ENCODE measurements around the gene NUP153. TPM values are rescaled to one million over a fixed set of nuclear protein-coding genes. Genes with fewer than 3 reads are reported as not detected.
"Not testable (repeated sequence)": the region's sequence is repeated elsewhere in the genome, so short reads cannot be mapped to it uniquely, and the experiment has no call there.

Gene NUP153
- total RNA-seq, 4 donors from 2014 or later: 30.0 to 33.5 (median 33.0) TPM

- DNase-seq (ENCODE audit: low spot score in 2 of 2): no peak
- H3K4me3 ChIP-seq: no peak overlapping the region
- no peaks in the 10 kb centered on the region for H3K4me1 ChIP-seq
- no peaks in the 10 kb centered on the region for H3K9me3 ChIP-seq
- H3K27me3 ChIP-seq: no peaks in the 10 kb centered on the region
- no peaks in the 10 kb centered on the region for H3K36me3 ChIP-seq
- TF ChIP-seq POLR2A (IDR thresholded peaks at IDR 0.05) (no peak), EP300 (IDR thresholded peaks at IDR 0.05) (no peak)
- TF ChIP-seq, protein P1, sequence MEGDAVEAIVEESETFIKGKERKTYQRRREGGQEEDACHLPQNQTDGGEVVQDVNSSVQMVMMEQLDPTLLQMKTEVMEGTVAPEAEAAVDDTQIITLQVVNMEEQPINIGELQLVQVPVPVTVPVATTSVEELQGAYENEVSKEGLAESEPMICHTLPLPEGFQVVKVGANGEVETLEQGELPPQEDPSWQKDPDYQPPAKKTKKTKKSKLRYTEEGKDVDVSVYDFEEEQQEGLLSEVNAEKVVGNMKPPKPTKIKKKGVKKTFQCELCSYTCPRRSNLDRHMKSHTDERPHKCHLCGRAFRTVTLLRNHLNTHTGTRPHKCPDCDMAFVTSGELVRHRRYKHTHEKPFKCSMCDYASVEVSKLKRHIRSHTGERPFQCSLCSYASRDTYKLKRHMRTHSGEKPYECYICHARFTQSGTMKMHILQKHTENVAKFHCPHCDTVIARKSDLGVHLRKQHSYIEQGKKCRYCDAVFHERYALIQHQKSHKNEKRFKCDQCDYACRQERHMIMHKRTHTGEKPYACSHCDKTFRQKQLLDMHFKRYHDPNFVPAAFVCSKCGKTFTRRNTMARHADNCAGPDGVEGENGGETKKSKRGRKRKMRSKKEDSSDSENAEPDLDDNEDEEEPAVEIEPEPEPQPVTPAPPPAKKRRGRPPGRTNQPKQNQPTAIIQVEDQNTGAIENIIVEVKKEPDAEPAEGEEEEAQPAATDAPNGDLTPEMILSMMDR (IDR thresholded peaks at IDR 0.05): no peak
- H3K27ac ChIP-seq: no peak overlapping the region
Measured at GRCh38 chr6:17593246-17593645, 113.5 kb downstream of the NUP153 start.

GRCh38 chr6:17591287-17591686 lies 115.4 kb downstream of the NUP153 start:
- H3K36me3 ChIP-seq: no peaks in the 10 kb centered on the region
- H3K27ac ChIP-seq: no peak overlapping the region
- 74 to 89% methylated on average over 1 of the region's 1 CpG for WGBS, 2 donors
- no peaks in the 10 kb centered on the region for H3K4me1 ChIP-seq
- DNase-seq (ENCODE audit: low spot score in 2 of 2): no peak
- H3K9me3 ChIP-seq: no peaks in the 10 kb centered on the region
- no peaks in the 10 kb centered on the region for H3K27me3 ChIP-seq
- no peak overlapping the region for H3K4me3 ChIP-seq
- TF ChIP-seq, protein P1 (IDR thresholded peaks at IDR 0.05): no peak
- TF ChIP-seq EP300 (IDR thresholded peaks at IDR 0.05) (no peak), POLR2A (IDR thresholded peaks at IDR 0.05) (no peak)

GRCh38 chr6:17589406-17590096 lies 117.2 kb downstream of the NUP153 start:
- no peaks in the 10 kb centered on the region for H3K27me3 ChIP-seq
- no peak overlapping the region for H3K27ac ChIP-seq
- no peaks in the 10 kb centered on the region for H3K36me3 ChIP-seq
- no peaks in the 10 kb centered on the region for H3K9me3 ChIP-seq
- H3K4me1 ChIP-seq: peaks cover 0 to 2% (median 0%) of the 10 kb centered on the region in 4 donors
- no peak for DNase-seq (ENCODE audit: low spot score in 2 of 2)
- H3K4me3 ChIP-seq: no peak overlapping the region
- TF ChIP-seq, protein P1 (IDR thresholded peaks at IDR 0.05): no peak
- TF ChIP-seq EP300 (IDR thresholded peaks at IDR 0.05) (no peak), POLR2A (IDR thresholded peaks at IDR 0.05) (no peak)
- WGBS, 2 donors: 73 to 78% methylated on average over 5 of the region's 5 CpGs

- TF ChIP-seq EP300 (IDR thresholded peaks at IDR 0.05) (no peak), POLR2A (IDR thresholded peaks at IDR 0.05) (no peak)
- TF ChIP-seq, protein P1 (IDR thresholded peaks at IDR 0.05): no peak
- 85% methylated on average over 6 of the region's 6 CpGs for WGBS, 2 donors
- Histone ChIP-seq H3K4me3 (no peak overlapping the region), H3K27me3 (no peaks in the 10 kb centered on the region), H3K27ac (no peak overlapping the region), H3K36me3 (no peaks in the 10 kb centered on the region), H3K9me3 (no peaks in the 10 kb centered on the region), H3K4me1 (peaks cover 0 to 13% (median 3%) of the 10 kb centered on the region in 4 donors)
- DNase-seq (ENCODE audit: low spot score in 2 of 2): no peak
Measured at GRCh38 chr6:17588011-17588410, 118.7 kb downstream of the NUP153 start.

- WGBS, 2 donors: 90 to 95% methylated on average over 13 of the region's 13 CpGs
- not testable (repeated sequence) for H3K27ac ChIP-seq; H3K9me3 ChIP-seq; H3K36me3 ChIP-seq; H3K4me3 ChIP-seq; DNase-seq (ENCODE audit: low spot score in 2 of 2); H3K27me3 ChIP-seq
- H3K4me1 ChIP-seq: peaks cover 0 to 13% (median 3%) of the 10 kb centered on the region in 4 donors
Measured at GRCh38 chr6:17586623-17587022, 120.1 kb downstream of the NUP153 start.

Data from tibial nerve (tissue), 4 donors.